ENCODE results near the gene GOLIM4.

Gene GOLIM4

DNA sequence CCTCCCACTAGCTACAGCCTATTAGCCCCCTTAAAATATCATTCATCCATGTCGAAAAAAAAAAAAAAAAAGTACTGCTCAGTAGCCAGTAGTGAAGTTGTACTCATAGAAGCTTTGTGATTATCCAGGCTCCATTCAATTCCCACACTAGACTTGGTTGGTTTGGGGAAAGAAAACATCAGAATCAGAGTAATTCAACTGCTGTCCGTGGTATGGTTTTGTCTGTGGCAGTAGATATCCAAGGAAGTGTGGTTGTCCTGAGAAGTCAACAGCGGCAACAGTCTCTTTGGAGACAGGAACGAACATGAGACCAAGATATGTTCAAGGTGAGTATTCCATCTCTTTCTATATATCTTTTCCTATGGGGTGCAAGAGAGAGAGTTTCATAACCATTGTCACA, 99.2 kb downstream of the GOLIM4 start:
- no peak for DNase-seq (ENCODE audit: low read depth in 2 of 2)

DNA sequence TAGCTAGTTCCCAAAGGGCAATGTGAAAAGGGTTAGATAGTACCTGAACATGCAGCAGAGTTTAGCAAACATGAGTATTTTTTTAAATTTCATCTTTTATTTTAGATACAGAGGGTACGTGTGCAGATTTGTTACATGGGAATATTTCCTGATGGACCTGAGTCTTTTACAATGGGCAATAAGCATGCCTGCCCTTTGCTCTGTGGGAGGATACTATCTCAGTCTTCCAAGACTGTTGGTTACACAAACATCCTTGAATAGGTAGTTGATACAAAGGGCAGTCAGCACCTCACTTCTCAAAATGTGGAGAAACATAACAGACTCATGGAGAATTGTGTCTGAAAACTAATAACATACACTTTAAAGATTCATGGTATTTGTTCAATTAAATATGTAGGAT, 103.3 kb downstream of the GOLIM4 start:
- DNase-seq (ENCODE audit: low read depth in 2 of 2) = no peak

DNA sequence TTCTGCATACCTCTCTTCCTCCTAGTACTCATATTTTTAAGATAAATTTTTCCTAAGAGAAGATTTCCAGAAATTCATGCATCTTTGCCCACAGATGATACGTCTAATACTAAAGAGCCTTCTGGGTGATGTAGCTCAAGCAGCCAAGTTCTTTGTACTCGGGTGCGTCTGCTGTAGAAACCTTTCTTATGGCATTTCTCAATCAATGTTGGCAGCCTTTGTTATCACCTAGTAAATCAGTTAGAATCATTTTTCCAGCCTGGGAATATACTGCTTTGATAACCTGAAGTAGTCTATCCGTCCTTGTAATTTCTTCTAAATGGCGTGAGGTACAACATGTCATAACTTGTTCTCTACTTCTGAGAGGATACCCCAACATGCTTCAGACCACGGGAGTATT, 104.5 kb downstream of the GOLIM4 start:
- DNase-seq (ENCODE audit: low read depth in 2 of 2) = no peak

GRCh38 chr3:167989999-167990398, 105.7 kb downstream of the GOLIM4 start:
- no peak for DNase-seq (ENCODE audit: low read depth in 2 of 2)

GRCh38 chr3:167989066-167989465, 106.7 kb downstream of the GOLIM4 start:
- no peak for DNase-seq (ENCODE audit: low read depth in 2 of 2)

GRCh38 chr3:167983583-167983982, 112.1 kb downstream of the GOLIM4 start:
- no peak for DNase-seq (ENCODE audit: low read depth in 2 of 2)

- no peak for DNase-seq (ENCODE audit: low read depth in 2 of 2)
Measured at GRCh38 chr3:167978486-167978885, 117.2 kb downstream of the GOLIM4 start.

DNA sequence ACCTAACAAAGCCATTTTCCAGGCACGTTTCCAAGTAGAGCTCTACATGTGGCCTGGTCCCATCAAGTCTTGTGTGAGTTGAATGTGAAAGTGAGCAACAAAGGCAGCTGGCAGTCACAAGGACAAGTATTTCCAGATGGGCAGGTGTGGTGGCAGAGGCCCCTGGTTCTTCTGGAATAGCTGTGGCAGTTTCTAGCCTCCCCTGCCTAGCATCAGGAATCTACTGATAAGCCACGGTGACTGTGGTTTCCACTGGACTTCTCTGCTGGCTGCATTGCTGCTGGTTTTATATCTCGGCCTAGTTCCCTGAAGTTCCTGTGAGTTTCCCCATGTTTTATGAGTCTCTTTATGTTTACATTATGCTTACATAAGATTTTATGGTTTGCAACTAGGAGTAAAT, 117.7 kb downstream of the GOLIM4 start:
- DNase-seq (ENCODE audit: low read depth in 2 of 2) = no peak

DNA sequence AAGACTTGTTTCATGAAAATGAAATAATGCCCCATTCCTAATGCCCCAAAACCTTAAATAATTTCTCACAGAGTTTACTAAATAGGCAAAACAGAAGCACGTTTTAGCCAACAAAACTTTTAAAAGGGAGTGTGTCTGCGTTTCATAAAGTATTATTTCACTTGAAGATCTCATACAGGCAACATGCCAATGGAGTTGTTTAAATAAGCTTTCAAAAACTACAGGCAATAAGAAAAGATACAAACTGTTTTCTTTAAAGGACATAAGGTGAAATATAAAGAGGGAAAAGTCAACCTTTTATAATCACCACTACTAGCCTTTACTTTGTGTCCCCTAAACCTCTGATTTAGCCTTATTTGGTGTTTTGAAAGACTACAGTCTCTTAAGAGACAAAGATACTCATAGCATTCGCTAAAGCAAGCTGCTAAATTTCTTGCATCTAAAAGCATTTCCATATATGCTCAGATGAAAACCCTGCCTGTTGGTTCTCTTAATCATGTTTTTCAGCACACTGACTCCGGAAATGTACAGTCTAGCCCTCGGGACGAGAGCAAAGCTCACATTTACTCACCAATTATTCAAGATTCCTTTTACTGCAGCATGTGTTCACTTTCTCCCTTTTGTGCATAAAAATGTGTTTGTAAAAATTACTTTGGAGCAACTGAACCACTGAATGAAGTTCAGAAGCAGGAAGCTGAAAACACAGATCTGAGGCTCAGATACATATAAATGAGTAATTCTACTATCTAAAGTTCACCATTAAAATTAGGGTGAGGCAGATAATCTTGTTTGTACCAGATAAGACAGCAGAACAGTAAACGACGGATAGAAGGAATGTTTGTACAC, 119.0 kb downstream of the GOLIM4 start:
- no peak for DNase-seq (ENCODE audit: low read depth in 2 of 2)

DNA sequence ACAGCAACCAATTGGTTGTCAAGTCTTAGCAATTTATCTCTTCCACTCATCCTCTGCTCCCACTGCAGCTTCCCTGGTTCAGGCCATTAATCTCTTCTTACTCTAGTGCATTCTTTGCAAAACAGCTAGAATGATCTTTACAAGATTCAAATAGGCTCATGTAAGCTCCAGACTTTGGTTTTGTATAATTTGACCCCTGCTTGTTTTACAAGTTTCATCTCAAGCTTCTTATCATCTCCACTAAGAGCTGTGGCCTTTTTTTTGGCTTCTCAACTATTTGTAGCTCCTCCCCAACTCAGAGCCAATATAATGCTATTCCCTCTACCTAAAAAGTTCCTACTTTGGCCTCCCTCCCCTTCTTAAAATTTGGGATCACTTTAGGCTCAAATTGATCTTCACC, 121.8 kb downstream of the GOLIM4 start:
- no peak for DNase-seq (ENCODE audit: low read depth in 2 of 2)

DNA sequence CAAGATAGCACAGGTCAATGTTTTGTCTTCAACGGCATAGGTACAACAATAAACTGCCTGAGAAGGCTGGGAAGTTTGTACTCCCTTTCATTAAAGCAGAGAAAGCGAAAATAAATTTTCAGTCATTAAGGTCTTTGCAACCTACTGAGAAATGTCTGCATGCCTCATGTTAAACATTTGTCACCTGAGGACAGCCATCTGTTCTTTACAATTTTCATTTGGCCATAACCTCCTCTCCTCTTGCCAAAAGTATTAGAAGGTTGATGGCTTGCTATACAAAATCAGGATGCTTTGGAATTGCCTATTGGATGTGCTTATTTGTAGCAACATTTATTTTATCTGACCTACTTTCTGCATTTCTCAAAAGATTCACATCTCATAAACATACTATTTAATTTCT, 122.7 kb downstream of the GOLIM4 start:
- no peak for DNase-seq (ENCODE audit: low read depth in 2 of 2)

- DNase-seq (ENCODE audit: low read depth in 2 of 2) = no peak
Measured at GRCh38 chr3:167972502-167972901, 123.2 kb downstream of the GOLIM4 start.

DNA sequence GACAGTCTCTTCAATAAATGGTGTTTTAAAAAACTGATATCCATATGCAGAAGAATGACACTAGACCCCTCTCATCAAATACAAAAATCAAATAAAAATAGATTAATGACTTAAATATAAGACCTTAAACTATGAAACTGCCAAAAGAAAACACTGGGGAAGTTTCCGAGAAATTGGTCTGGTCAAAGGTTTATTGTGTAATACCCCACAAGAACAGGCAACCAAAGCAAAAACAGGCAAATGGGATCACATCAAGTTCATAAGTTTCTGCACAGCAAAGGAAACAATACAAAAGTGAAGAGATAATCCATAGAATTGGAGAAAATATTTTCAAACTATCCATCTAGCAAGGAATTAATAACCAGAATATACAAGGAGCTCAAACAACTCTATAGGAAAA, 126.2 kb downstream of the GOLIM4 start:
- DNase-seq (ENCODE audit: low read depth in 2 of 2) = no peak

GRCh38 chr3:167967257-167968036, 128.3 kb downstream of the GOLIM4 start:
- DNase-seq (ENCODE audit: low read depth in 2 of 2) = no peak

All from stimulated activated CD4-positive, alpha-beta T cell treated with anti-CD3 and anti-CD28 coated beads, Interleukin-15, amount 100 ng/mL, for 48 hours (primary cell).